M059J (cell line): Measurements from ENCODE around the gene PRPH. TPM values are rescaled to one million over a fixed set of nuclear protein-coding genes. Genes with fewer than 3 reads are reported as not detected.
"Not testable (repeated sequence)": the region's sequence is repeated elsewhere in the genome, so short reads cannot be mapped to it uniquely, and the experiment has no call there.

Source experiments
- DNase-seq: peaks from one replicate; pipeline ENCODE4 v3.0.0-alpha.2; 2012; ENCODE audit warnings: low read depth
- total RNA-seq: library from RNA; depleted of rRNA; stranded (reverse); fragments of >200 nt; shearing (Covaris generic); gene quantifications from 2 replicates; pipeline ENCODE4 v1.2.3, GENCODE V29; 2014; rRNA removed

Gene PRPH
- 0.12 TPM in 1 of 2 replicates, not detected in the other for total RNA-seq

GRCh38 chr12:49295082-49295936 lies at the start of gene PRPH:
Gene PRPH, plus strand, starts transcription at chr12:49295147. Its CDS starts 54 bp downstream, at chr12:49295201.
- DNase-seq, result no peak

GRCh38 chr12:49251357-49251756 lies 43.6 kb upstream of the PRPH start:
- DNase-seq, result peak; percentile 61

- DNase-seq, result peak; percentile 90
These were observed 41.8 kb upstream of the PRPH start for GRCh38 chr12:49253033-49253623.

GRCh38 chr12:49255456-49255855 lies 39.5 kb upstream of the PRPH start:
- DNase-seq, result not testable (repeated sequence)

- no peak for DNase-seq
These were observed 38.9 kb upstream of the PRPH start for GRCh38 chr12:49255857-49256637.

GRCh38 chr12:49257508-49258184 lies 37.3 kb upstream of the PRPH start:
- DNase-seq, result not testable (repeated sequence)

GRCh38 chr12:49259452-49259851 lies 35.5 kb upstream of the PRPH start:
- no peak for DNase-seq

- no peak for DNase-seq
These were observed 34.8 kb upstream of the PRPH start for GRCh38 chr12:49260166-49260565.

- DNase-seq, result no peak
These were observed 34.2 kb upstream of the PRPH start for GRCh38 chr12:49260571-49261363.

- DNase-seq, result no peak
These were observed 33.2 kb upstream of the PRPH start for GRCh38 chr12:49261721-49262120.

- DNase-seq, result no peak
These were observed 31.6 kb upstream of the PRPH start for GRCh38 chr12:49263400-49263763.

GRCh38 chr12:49264466-49264872 lies 30.5 kb upstream of the PRPH start:
- no peak for DNase-seq

GRCh38 chr12:49264873-49265792 lies 29.8 kb upstream of the PRPH start, which contains the start of gene TUBA1C:
Gene TUBA1C, plus strand, starts transcription at chr12:49265082. Its CDS starts 100 bp downstream, at chr12:49265182.
- DNase-seq, result peak; percentile 94

- not testable (repeated sequence) for DNase-seq
These were observed 25.8 kb upstream of the PRPH start for GRCh38 chr12:49269191-49269590.

- no peak for DNase-seq
These were observed 21.9 kb upstream of the PRPH start for GRCh38 chr12:49272790-49273725.

GRCh38 chr12:49273726-49274395 lies 21.1 kb upstream of the PRPH start:
- DNase-seq, result no peak

- DNase-seq, result peak; percentile 55
These were observed 20.4 kb upstream of the PRPH start for GRCh38 chr12:49274396-49275069.
